NOMO-1 treated with DMSO at 0.1 percent for 48 hours (cell line): ENCODE measurements around the gene PEX16.

Experiments
- DNase-seq: peaks from one replicate; lab custom pipeline; 2025; ENCODE audit not compliant: unreplicated experiment; lab: John Stamatoyannopoulos, UW

PEX16 gene

GRCh38 chr11:45879803-45880686, 37.6 kb downstream of the PEX16 start:
- DNase-seq = peak; percentile 81

GRCh38 chr11:45877845-45878244, 39.8 kb downstream of the PEX16 start:
- no peak for DNase-seq

- no peak for DNase-seq
Measured at GRCh38 chr11:45877221-45877620, 40.5 kb downstream of the PEX16 start.

- DNase-seq = no peak
Measured at GRCh38 chr11:45876401-45876800, 41.3 kb downstream of the PEX16 start.

GRCh38 chr11:45872651-45873356, 44.9 kb downstream of the PEX16 start:
- peak; percentile 41 for DNase-seq

- DNase-seq = no peak
Measured at GRCh38 chr11:45871638-45872037, 46.0 kb downstream of the PEX16 start.

- no peak for DNase-seq
Measured at GRCh38 chr11:45870706-45871105, 47.0 kb downstream of the PEX16 start.

- no peak for DNase-seq
Measured at GRCh38 chr11:45869551-45869950, 48.1 kb downstream of the PEX16 start.

GRCh38 chr11:45864041-45864440, 53.6 kb downstream of the PEX16 start:
- DNase-seq = no peak

GRCh38 chr11:45860764-45861510, 56.7 kb downstream of the PEX16 start:
- DNase-seq = no peak

- DNase-seq = no peak
Measured at GRCh38 chr11:45860348-45860747, 57.3 kb downstream of the PEX16 start.
